Loucy (cell line): ENCODE measurements around the gene SLC35E1.

Source experiments
- H2AFZ ChIP-seq: fragments of 200-600 bp; sonication (generic); 2 replicates; pipeline ENCODE4 v1.6.0; 2016; ENCODE audit warnings: antibody characterized with exemption, mild to moderate bottlenecking, low read length, moderate library complexity
- H3F3A ChIP-seq: fragments of 200-600 bp; 2 replicates; pipeline ENCODE4 v1.6.0; 2016; ENCODE audit warnings: antibody characterized with exemption, low read depth, mild to moderate bottlenecking
- H3K27me3 ChIP-seq: fragments of 200-600 bp; sonication (generic); 2 replicates; pipeline ENCODE4 v1.6.1; 2014; ENCODE audit warnings: low read length, mild to moderate bottlenecking; ENCODE audit not compliant: insufficient read depth, poor library complexity, severe bottlenecking
- H3K36me3 ChIP-seq: fragments of 200-600 bp; sonication (generic); 2 replicates; pipeline ENCODE4 v1.6.1; 2016; ENCODE audit warnings: low read length; ENCODE audit not compliant: insufficient read depth
- H3K4me1 ChIP-seq: fragments of 200-600 bp; sonication (generic); 2 replicates; pipeline ENCODE4 v1.5.1; 2014; ENCODE audit warnings: low read length, mild to moderate bottlenecking; ENCODE audit not compliant: insufficient read depth, poor library complexity, severe bottlenecking
- H3K4me2 ChIP-seq: fragments of 200-600 bp; sonication (generic); 2 replicates; pipeline ENCODE4 v1.6.0; 2014; ENCODE audit warnings: antibody characterized with exemption, low read length, low read depth, mild to moderate bottlenecking; ENCODE audit not compliant: poor library complexity, severe bottlenecking
- H3K4me3 ChIP-seq: fragments of 200-600 bp; sonication (generic); 2 replicates; pipeline ENCODE4 v1.5.1; 2014; ENCODE audit warnings: low read length, mild to moderate bottlenecking, mixed read lengths; ENCODE audit not compliant: poor library complexity, severe bottlenecking
- H3K79me2 ChIP-seq: fragments of 200-600 bp; sonication (generic); 2 replicates; pipeline ENCODE4 v1.6.1; 2014; ENCODE audit warnings: low read length; ENCODE audit not compliant: insufficient read depth
- H3K9ac ChIP-seq: fragments of 200-600 bp; sonication (generic); 2 replicates; pipeline ENCODE4 v1.6.0; 2014; ENCODE audit warnings: mild to moderate bottlenecking, low read depth, low read length, moderate library complexity; ENCODE audit not compliant: poor library complexity, severe bottlenecking
- H3K9me2 ChIP-seq: fragments of 200-600 bp; sonication (generic); replicated peaks from 2 replicates; pipeline ENCODE4 v1.6.1; 2016; ENCODE audit warnings: low read depth, low read length, mixed read lengths
- H3K9me3 ChIP-seq: fragments of 200-600 bp; sonication (generic); 2 replicates; pipeline ENCODE4 v1.6.1; 2014; ENCODE audit warnings: mild to moderate bottlenecking, antibody characterized with exemption, low read length, low read depth; ENCODE audit not compliant: insufficient read depth
- H4K20me1 ChIP-seq: fragments of 200-600 bp; sonication (generic); 2 replicates; pipeline ENCODE4 v1.6.0; 2014; ENCODE audit warnings: antibody characterized with exemption, low read length, mild to moderate bottlenecking; ENCODE audit not compliant: insufficient read depth, poor library complexity, severe bottlenecking
- CTCF ChIP-seq: fragments of 200-600 bp; sonication (generic); conservative IDR thresholded peaks from 2 replicates; pipeline ENCODE4 v1.5.1; 2014; ENCODE audit warnings: mild to moderate bottlenecking, antibody characterized with exemption, low read length
- EZH2phosphoT487 ChIP-seq: fragments of 200-600 bp; IDR thresholded peaks from 2 replicates; pipeline ENCODE4 v1.6.1; 2018; ENCODE audit warnings: antibody characterized with exemption, mild to moderate bottlenecking, moderate library complexity, borderline replicate concordance

Gene SLC35E1

GRCh38 chr19:16591803-16592556 lies 19.8 kb upstream of the SLC35E1 start:
- H3K4me1 ChIP-seq, result peaks cover 84% of the 10 kb centered on the region
- peaks cover 95% of the 10 kb centered on the region for H3K79me2 ChIP-seq
- no peaks in the 10 kb centered on the region for H3K36me3 ChIP-seq
- H3K9me2 ChIP-seq, result no peaks in the 10 kb centered on the region
- H3F3A ChIP-seq, result no peaks in the 10 kb centered on the region
- H3K27me3 ChIP-seq, result no peaks in the 10 kb centered on the region
- H3K9me3 ChIP-seq, result no peaks in the 10 kb centered on the region
- H2AFZ ChIP-seq, result no peak overlapping the region
- H3K9ac ChIP-seq, result no peak overlapping the region
- H3K4me2 ChIP-seq, result no peak overlapping the region
- TF ChIP-seq CTCF (no peak), EZH2phosphoT487 (no peak)
- peaks cover 58% of the 10 kb centered on the region for H4K20me1 ChIP-seq
- no peak overlapping the region for H3K4me3 ChIP-seq

- Histone ChIP-seq H2AFZ (no peak overlapping the region), H3K4me3 (no peak overlapping the region), H4K20me1 (peaks cover 55% of the 10 kb centered on the region), H3F3A (no peaks in the 10 kb centered on the region), H3K4me1 (peaks cover 91% of the 10 kb centered on the region), H3K4me2 (no peak overlapping the region), H3K9me2 (no peaks in the 10 kb centered on the region), H3K27me3 (no peaks in the 10 kb centered on the region), H3K9me3 (no peaks in the 10 kb centered on the region), H3K79me2 (peaks cover 95% of the 10 kb centered on the region), H3K9ac (no peak overlapping the region), H3K36me3 (no peaks in the 10 kb centered on the region)
- no peak for TF ChIP-seq CTCF
- TF ChIP-seq EZH2phosphoT487, result no peak
Measured at GRCh38 chr19:16590876-16591802, 18.9 kb upstream of the SLC35E1 start.

- H4K20me1 ChIP-seq, result peaks cover 50% of the 10 kb centered on the region
- TF ChIP-seq EZH2phosphoT487, result no peak
- TF ChIP-seq CTCF, result no peak
- no peak overlapping the region for H3K4me2 ChIP-seq
- no peaks in the 10 kb centered on the region for H3K27me3 ChIP-seq
- peaks cover 95% of the 10 kb centered on the region for H3K79me2 ChIP-seq
- no peaks in the 10 kb centered on the region for H3K36me3 ChIP-seq
- H3F3A ChIP-seq, result no peaks in the 10 kb centered on the region
- H2AFZ ChIP-seq, result no peak overlapping the region
- no peaks in the 10 kb centered on the region for H3K9me2 ChIP-seq
- H3K4me3 ChIP-seq, result no peak overlapping the region
- H3K9ac ChIP-seq, result peak overlapping the region; percentile 4
- no peaks in the 10 kb centered on the region for H3K9me3 ChIP-seq
- H3K4me1 ChIP-seq, result peaks cover 91% of the 10 kb centered on the region
Measured at GRCh38 chr19:16589917-16590316, 17.7 kb upstream of the SLC35E1 start.
